NK-92 (cell line): ENCODE results near the gene USP31.

Experiments
- DNase-seq: peaks from one replicate; lab custom pipeline; 2025; ENCODE audit not compliant: unreplicated experiment; lab: John Stamatoyannopoulos, UW

Gene USP31

GRCh38 chr16:23149267-23149992 is at the start of gene USP31:
Gene USP31, minus strand, starts transcription at chr16:23149452. Its CDS starts 182 bp downstream, at chr16:23149270.
- peak; percentile 34 for DNase-seq

DNA sequence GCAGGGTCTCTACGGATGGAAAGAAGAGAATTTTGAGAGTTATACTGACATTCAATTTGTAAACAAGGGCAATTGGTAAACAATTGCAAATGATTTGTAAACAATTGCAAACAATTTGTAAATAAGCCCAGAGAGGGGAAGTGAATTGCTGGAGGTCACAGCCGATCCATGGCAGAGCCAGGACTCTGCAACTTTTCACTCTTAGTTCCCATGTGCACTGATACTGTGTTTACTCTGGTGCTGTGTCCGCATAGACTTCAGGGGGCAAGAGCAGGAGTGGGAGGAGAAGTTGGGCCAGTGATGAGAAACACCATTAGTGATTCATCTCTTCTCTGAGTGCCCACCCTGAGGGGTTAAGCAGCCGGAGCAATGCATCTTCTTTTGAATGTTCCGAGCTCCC is 47.3 kb upstream of the USP31 start:
- no peak for DNase-seq

GRCh38 chr16:23195366-23195978 is 46.2 kb upstream of the USP31 start:
- DNase-seq, result no peak

DNA sequence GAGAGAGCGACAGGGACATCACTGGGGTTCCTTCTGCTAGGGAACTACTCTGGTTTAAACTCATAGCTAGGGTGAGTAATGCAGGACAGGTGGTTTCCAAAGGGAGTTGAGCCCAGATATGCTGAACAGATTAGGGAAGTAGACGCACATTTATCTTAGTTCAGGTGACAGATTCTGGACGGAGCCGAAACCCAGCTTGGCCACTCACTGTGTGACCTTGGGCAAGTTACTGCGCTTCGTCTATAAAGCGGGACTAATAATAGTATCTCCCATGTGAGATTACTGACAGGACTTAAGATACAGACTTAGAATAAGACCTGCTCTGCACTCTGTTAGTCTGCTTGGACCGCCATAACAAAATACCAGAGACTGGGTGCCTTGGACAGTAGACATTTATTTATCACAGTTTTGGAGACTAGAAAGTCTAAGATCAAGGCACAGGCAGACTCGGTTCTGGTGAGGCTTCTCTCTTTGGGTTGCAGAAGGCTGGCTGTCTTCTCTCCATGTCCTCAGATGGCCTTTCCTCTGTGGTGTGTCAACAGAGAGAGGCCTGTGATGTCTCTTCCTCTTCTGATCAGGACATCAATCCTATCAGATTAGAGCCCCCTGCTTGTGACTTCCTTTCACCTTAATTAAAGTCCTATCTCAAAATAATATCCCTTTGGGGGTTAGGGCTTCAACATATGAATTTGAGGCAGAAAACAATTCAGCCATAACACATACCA is 45.4 kb upstream of the USP31 start:
- DNase-seq, result no peak

GRCh38 chr16:23188911-23189310 is 39.7 kb upstream of the USP31 start:
- no peak for DNase-seq

DNA sequence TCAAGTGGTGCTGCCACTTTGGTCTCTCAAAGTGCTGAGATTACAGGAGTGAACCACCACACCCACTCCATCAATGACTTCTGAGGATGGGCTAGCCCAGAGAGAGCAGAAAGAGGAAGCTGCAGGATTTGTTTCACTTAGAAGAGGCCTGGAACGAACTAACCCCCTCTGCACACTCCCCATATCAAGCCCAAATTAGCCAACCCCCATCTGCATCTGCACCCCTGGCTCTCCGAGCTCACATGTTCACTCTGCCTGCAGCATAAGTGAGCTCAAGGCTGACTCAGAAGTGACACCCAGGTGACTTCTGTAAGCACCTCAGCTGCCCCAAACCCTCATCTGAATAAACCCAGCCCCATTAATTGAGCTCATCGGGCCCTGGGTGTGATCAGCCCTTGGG is 38.1 kb upstream of the USP31 start:
- no peak for DNase-seq

DNA sequence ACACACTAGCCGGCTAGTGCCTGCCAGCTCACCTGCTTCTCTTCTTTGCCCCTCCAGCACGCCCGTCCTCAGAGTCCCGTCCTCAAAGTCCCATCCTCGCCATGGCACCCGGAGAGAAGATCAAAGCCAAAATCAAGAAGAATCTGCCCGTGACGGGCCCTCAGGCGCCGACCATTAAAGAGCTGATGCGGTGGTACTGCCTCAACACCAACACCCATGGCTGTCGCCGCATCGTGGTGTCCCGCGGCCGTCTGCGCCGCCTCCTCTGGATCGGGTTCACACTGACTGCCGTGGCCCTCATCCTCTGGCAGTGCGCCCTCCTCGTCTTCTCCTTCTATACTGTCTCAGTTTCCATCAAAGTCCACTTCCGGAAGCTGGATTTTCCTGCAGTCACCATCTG is 36.9 kb upstream of the USP31 start:
- DNase-seq, result no peak

GRCh38 chr16:23185656-23186055 is 36.4 kb upstream of the USP31 start:
- DNase-seq, result no peak

- no peak for DNase-seq
Measured at GRCh38 chr16:23183543-23183862, 34.3 kb upstream of the USP31 start.

GRCh38 chr16:23182679-23183542 is 33.7 kb upstream of the USP31 start, which contains the start of gene SCNN1G:
Gene SCNN1G, plus strand, starts transcription at chr16:23182745. Its CDS starts 3,527 bp downstream, at chr16:23186272.
- no peak for DNase-seq

DNA sequence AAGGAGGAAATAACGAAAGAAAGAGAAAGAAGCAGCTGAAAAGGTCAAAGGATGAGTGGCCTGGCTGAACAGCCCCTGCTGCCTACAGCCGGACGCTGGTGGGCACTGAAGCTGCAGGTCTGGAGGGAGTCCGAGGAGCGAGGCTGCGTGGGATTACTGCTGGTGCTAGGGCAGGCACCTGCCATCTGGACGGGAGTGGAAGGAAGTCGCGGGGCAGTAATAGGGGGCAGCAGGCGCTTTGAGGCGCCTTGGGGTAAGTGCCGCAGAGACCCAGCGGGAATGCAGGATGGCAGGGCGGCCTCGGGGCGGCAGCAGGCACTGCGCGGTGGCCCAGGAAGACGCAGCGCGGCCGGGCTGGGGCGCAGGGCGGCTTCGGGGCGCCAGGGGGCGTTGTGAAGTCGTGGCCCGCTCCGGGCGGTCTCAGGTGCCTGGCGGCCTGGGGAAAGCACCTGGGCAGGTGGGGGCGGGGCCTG is 33.0 kb upstream of the USP31 start:
- DNase-seq, result no peak

- no peak for DNase-seq
Measured at GRCh38 chr16:23181506-23181905, 32.3 kb upstream of the USP31 start.

GRCh38 chr16:23175651-23176050 is 26.4 kb upstream of the USP31 start:
- DNase-seq, result no peak

GRCh38 chr16:23174622-23175021 is 25.4 kb upstream of the USP31 start:
- no peak for DNase-seq

GRCh38 chr16:23172994-23173393 is 23.7 kb upstream of the USP31 start:
- DNase-seq, result no peak

- DNase-seq, result no peak
Measured at GRCh38 chr16:23172583-23172982, 23.3 kb upstream of the USP31 start.

- DNase-seq, result no peak
Measured at GRCh38 chr16:23164736-23165135, 15.5 kb upstream of the USP31 start.

- no peak for DNase-seq
Measured at GRCh38 chr16:23163921-23164320, 14.7 kb upstream of the USP31 start.

DNA sequence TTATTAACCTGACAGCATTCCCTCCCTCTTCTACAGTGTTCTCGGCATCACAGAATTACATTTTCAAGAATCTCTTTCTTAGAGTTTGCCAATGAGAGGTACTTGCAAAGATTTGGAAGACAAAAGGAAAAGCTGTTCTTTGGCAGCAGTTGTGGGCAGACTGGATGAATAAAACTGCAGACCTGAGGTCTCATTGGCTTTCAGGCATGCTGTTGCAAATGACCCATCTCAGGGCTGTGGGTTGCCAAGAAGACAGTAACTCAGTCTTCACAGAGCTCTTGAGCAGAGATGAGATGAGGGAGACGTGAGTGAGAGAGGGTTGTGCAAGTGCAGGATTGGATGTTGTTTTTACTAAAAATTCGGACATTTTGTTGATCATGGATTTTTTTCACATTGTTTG is 11.3 kb upstream of the USP31 start:
- DNase-seq, result no peak

GRCh38 chr16:23160082-23160481 is 10.8 kb upstream of the USP31 start:
- no peak for DNase-seq

DNA sequence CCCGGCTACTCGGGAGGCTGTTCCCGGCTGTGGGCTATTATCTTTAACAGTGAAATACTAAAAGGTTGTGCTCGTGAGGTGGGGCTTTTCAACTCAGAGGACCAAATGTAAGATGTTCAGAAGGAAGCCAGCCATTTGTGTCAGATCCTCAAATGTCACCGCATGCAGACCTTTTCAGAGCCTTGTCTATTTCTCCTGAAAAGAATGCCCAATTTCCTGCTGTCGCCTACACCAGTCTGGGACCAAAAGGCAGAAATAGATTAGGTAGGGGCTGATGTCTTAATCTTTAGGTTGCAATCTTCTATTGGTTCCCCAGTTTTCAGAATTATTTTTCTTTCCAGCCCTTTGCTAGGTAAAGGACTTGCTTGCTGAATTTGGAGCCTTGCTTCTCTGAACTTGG is 8.9 kb upstream of the USP31 start:
- DNase-seq, result no peak
